Stimulated activated naive CD4-positive, alpha-beta T cell (primary cell): ENCODE measurements around the gene SLC37A3.
A peak's percentile ranks its signal among the peaks of the same experiment; 100 is the strongest.
"Not testable (repeated sequence)": the region's sequence is repeated elsewhere in the genome, so short reads cannot be mapped to it uniquely, and the experiment has no call there.

Experiments
- DNase-seq, 6 experiments: peaks; one replicate each; lab custom pipeline; 2025; lab: John Stamatoyannopoulos, UW

SLC37A3 gene

GRCh38 chr7:140312141-140312846 is 86.0 kb downstream of the SLC37A3 start:
- DNase-seq = no peak

DNA sequence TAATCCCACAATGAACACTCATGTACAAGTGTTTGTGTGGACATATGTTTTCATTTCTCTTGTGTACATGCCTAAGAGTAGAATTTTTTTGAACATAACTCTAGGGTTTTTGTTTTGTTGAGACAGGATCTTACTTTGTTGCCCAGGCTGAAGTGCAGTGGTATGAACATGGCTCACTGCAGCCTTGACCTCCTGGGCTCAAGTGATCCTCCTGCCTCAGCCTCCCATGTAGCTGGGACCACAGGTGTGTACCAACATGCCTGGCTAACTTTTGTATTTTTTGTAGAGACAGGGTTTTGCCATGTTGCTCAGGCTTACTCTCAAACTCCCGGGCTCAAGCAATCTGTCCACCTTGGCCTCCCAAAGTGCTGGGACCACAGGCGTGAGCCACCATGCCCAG is 87.2 kb downstream of the SLC37A3 start:
- DNase-seq = not testable (repeated sequence)

GRCh38 chr7:140310337-140311002 is 87.9 kb downstream of the SLC37A3 start:
- DNase-seq = no peak

- no peak for DNase-seq
Measured at GRCh38 chr7:140308060-140308459, 90.3 kb downstream of the SLC37A3 start.

DNA sequence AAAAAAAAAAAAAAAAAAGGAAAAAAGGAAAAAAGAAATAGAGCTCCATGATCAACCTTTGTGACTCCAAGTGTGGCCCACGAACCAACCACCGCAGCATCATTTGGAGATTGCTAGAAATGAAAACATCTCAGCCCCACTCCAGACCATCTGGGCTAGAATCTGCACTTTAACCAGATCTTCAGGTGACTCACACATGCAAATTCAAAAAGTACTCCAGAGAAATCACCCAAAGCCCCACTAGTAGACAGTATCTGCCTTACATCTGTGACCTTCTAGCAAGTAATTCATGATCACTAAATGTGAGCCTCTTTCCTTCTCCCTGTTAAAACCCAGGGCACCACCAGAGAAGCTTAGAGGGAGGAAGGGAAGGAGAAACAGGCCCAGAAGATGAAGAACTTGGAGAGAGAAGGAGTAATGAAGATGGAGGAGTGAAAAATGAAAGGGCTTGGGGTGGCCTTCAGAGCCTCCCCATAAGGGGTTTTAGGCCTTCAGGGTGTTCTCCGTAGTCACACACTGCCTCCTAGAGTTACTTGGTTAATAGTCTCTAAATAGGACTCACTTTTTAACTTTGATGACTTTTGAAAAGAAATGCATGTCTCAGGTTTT is 94.0 kb downstream of the SLC37A3 start:
- peak in 5 of 6 experiments; percentile 16 to 72 (median 47) for DNase-seq

- no peak for DNase-seq
Measured at GRCh38 chr7:140300243-140301136, 97.8 kb downstream of the SLC37A3 start.

DNA sequence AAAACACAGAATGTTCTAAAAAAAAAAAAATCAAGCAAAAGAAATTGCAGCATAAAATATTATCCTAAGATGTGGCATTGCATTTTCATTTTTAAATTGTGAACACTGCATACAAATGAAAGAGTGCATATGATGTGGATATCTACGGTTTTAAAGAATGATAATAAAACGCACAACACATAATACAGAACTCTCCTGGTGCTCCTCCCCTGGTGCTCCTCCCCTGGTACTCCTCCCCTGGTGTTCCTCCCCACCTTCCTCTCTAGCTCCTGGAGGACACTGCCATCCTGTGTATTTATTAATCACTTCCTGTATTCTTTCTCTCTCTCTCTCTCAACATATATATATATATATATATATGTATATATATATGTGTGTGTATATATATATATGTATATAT is 100.1 kb downstream of the SLC37A3 start:
- DNase-seq = no peak

- DNase-seq = peak in 1 of 6 experiments; percentile 14
Measured at GRCh38 chr7:140297192-140297591, 101.1 kb downstream of the SLC37A3 start.

GRCh38 chr7:140295224-140295738 is 103.0 kb downstream of the SLC37A3 start:
- DNase-seq = no peak

DNA sequence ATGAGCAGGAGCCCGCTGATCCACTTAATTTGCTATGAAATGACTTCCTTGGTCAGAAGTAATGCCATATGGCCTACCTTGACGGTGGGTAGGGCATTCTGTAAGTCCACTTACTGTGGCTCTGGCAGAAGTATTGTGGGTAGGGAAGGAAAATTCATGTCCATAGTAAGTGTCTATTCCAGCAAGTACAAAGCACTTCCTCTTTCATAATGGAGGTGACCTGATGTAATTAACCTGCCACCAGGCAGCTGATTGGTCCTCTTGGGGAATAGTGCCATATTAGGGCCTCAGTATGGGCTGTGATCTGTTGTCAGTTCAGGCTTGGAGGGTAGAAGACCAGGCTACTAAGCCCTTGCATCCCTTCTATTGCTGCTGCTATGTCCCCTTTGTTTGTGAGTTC is 103.9 kb downstream of the SLC37A3 start:
- DNase-seq = no peak

DNA sequence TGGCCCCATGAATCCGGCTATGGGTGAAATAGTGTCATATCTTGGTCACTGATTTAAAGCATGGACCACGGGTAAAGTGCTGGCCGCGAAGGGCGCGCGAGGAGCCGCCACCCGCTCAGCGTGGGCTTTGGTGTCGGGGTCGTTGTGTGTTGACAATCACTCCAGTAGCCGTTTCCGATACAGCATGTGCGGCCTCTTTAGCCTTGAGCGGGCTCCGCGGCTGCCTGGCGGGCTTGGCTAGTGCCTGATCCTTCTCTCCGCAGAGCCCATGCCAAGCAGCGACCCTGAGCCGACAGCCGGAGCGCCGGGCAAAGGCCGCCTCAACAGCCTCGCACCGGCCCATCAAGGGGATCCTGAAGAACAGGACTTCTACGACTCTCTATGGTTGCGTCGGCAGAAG is 105.9 kb downstream of the SLC37A3 start:
- DNase-seq = no peak

GRCh38 chr7:140289804-140290203 is 108.5 kb downstream of the SLC37A3 start:
- no peak for DNase-seq

DNA sequence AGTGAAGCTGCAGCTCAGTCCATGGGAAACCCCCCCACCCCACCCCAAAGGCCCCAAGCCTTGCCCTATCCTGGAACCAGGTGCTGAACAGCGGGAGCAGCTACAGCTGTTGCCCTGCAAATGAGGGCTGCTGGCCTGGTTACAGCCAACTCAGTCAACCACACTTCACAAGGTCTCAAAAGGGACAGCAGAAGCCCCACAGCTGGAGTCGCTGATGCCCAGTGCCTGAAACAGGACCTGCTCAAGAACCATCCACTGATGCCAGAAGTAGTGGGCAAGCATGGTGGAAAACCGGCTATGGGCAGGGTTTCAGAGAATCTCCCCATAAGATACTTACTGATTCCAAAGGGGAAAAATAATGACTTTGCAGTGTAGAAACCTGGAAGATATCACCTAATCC is 110.3 kb downstream of the SLC37A3 start:
- no peak for DNase-seq

- no peak for DNase-seq
Measured at GRCh38 chr7:140285938-140286337, 112.4 kb downstream of the SLC37A3 start.

- DNase-seq = no peak
Measured at GRCh38 chr7:140284062-140284461, 114.3 kb downstream of the SLC37A3 start.
